CD14-positive monocyte (primary cell): ENCODE data around the gene BCO2. TPM values are rescaled to one million over a fixed set of nuclear protein-coding genes. Genes with fewer than 3 reads are reported as not detected.

ENCODE experiments used
- DNase-seq, 3 donors: peaks; one replicate each; pipeline ENCODE4 v3.0.0-alpha.2; 2011 to 2022
- H2AFZ ChIP-seq: 2 replicates; pipeline ENCODE4 v1.6.0; 2012; ENCODE audit warnings: mild to moderate bottlenecking, low read depth, low read length, inconsistent platforms; ENCODE audit not compliant: insufficient read depth, poor library complexity, severe bottlenecking
- H3K27ac ChIP-seq, 2 donors: 1 replicate in 1 of 2; 2 replicates in 1 of 2; pipeline ENCODE4 v1.5.1; 2012 to 2013; ENCODE audit warnings: low read length in 2 of 2, control low read depth in 1 of 2, inconsistent platforms in 1 of 2, low read depth in 1 of 2, mild to moderate bottlenecking in 1 of 2
- H3K27me3 ChIP-seq, 2 donors: one replicate each; pipeline versions ENCODE4 v1.6.0 to v1.6.1; 2011 to 2013; ENCODE audit warnings: low read length in 2 of 2; ENCODE audit not compliant: control insufficient read depth in 2 of 2, insufficient read depth in 2 of 2
- H3K36me3 ChIP-seq, 2 donors: replicated peaks in 1 of 2; 1 replicate in 1 of 2; 2 replicates in 1 of 2; pipeline versions ENCODE4 v1.5.1 to v1.6.1; 2012 to 2013; ENCODE audit warnings: low read length in 2 of 2, control low read depth in 1 of 2, inconsistent platforms in 1 of 2, mild to moderate bottlenecking in 1 of 2; ENCODE audit not compliant: insufficient read depth in 2 of 2, control insufficient read depth in 1 of 2
- H3K4me1 ChIP-seq, 2 donors: 1 replicate in 1 of 2; 2 replicates in 1 of 2; pipeline versions ENCODE4 v1.5.1 to v1.6.1; 2012 to 2013; ENCODE audit warnings: low read length in 2 of 2, control low read depth in 1 of 2, inconsistent platforms in 1 of 2, mild to moderate bottlenecking in 1 of 2, moderate library complexity in 1 of 2; ENCODE audit not compliant: insufficient read depth in 2 of 2, control insufficient read depth in 1 of 2
- H3K4me2 ChIP-seq: replicated peaks from 2 replicates; pipeline ENCODE3; 2012; ENCODE audit warnings: low read length, moderate library complexity, mild to moderate bottlenecking; ENCODE audit not compliant: poor library complexity, severe bottlenecking; ENCODE audit errors: extremely low read depth
- H3K4me3 ChIP-seq, 3 experiments: fragments of 200-600 bp in 1 of 3; sonication (generic) in 1 of 3; replicated peaks in 1 of 3; 1 replicate in 2 of 3; 2 replicates in 1 of 3; pipeline ENCODE4 v1.5.1; 2011 to 2013; ENCODE audit warnings: low read length in 3 of 3, mild to moderate bottlenecking in 3 of 3, control low read depth in 2 of 3, low read depth in 2 of 3, inconsistent platforms in 1 of 3, moderate library complexity in 1 of 3
- H3K79me2 ChIP-seq: 2 replicates; pipeline ENCODE4 v1.6.0; 2012; ENCODE audit warnings: mild to moderate bottlenecking, control low read depth, inconsistent platforms, low read length, moderate library complexity; ENCODE audit not compliant: insufficient read depth
- H3K9ac ChIP-seq: 2 replicates; pipeline ENCODE4 v1.6.0; 2017; ENCODE audit warnings: low read length, mild to moderate bottlenecking; ENCODE audit not compliant: insufficient read depth, poor library complexity, severe bottlenecking
- H3K9me3 ChIP-seq, 2 donors: replicated peaks in 1 of 2; 1 replicate in 1 of 2; 2 replicates in 1 of 2; pipeline versions ENCODE4 v1.5.1 to v1.6.1; 2012 to 2013; ENCODE audit warnings: low read length in 2 of 2, control low read depth in 1 of 2; ENCODE audit not compliant: control insufficient read depth in 1 of 2, insufficient read depth in 1 of 2
- H4K20me1 ChIP-seq: 2 replicates; pipeline ENCODE4 v1.6.0; 2012; ENCODE audit warnings: mild to moderate bottlenecking, low read length, control low read depth, moderate library complexity; ENCODE audit not compliant: insufficient read depth
- H3K27ac Mint-ChIP-seq, 7 donors: one replicate each; pipeline ENCODE4 v1.8.0; 2020; ENCODE audit warnings: mild to moderate bottlenecking in 7 of 7, mixed read lengths in 7 of 7, moderate library complexity in 6 of 7, inconsistent platforms in 2 of 7
- H3K27me3 Mint-ChIP-seq, 3 donors: one replicate each; pipeline ENCODE4 v1.8.0; 2021 to 2022; ENCODE audit warnings: low read depth in 3 of 3, mild to moderate bottlenecking in 3 of 3, mixed read lengths in 3 of 3, moderate library complexity in 3 of 3, inconsistent platforms in 1 of 3
- H3K36me3 Mint-ChIP-seq, 2 donors: one replicate each; pipeline ENCODE4 v1.8.0; 2020; ENCODE audit warnings: mixed read lengths in 2 of 2, inconsistent platforms in 1 of 2, mild to moderate bottlenecking in 1 of 2
- H3K4me1 Mint-ChIP-seq: one replicate; pipeline ENCODE4 v1.8.0; 2020; ENCODE audit warnings: mild to moderate bottlenecking, mixed read lengths
- H3K4me3 Mint-ChIP-seq, 2 donors: one replicate each; pipeline ENCODE4 v1.8.0; 2020; ENCODE audit warnings: mild to moderate bottlenecking in 2 of 2, mixed read lengths in 2 of 2, moderate library complexity in 1 of 2
- H3K9me3 Mint-ChIP-seq, 7 donors: one replicate each; pipeline ENCODE4 v1.8.0; 2020 to 2022; ENCODE audit warnings: mixed read lengths in 7 of 7, mild to moderate bottlenecking in 6 of 7, moderate library complexity in 6 of 7, inconsistent platforms in 2 of 7
- CTCF ChIP-seq: fragments of 200-600 bp; IDR thresholded peaks from one replicate; pipeline ENCODE4 v1.8.0; 2022; ENCODE audit warnings: antibody characterized with exemption, mild to moderate bottlenecking
- whole genome bisulfite sequencing: methylation state at CpG from one replicate; pipeline ENCODE4 v1.1.5; 2013; ENCODE audit warnings: missing lambda C conversion rate; ENCODE audit not compliant: insufficient coverage; 5-methylcytosine and 5-hydroxymethylcytosine counted together
- intact Hi-C, 2 donors: fragments of 100-400 bp; cut with micrococcal nuclease; formaldehyde crosslinking; loops; one replicate each; pipeline versions ENCODE4 v1.15.0 to v1.15.1; 2023
- polyA plus RNA-seq, 3 donors: library from polyadenylated mRNA; depleted of rRNA in 1 of 3; unstranded in 2 of 3; stranded (reverse) in 1 of 3; fragments of 300-500 nt in 2 of 3; fragments of >200 nt in 1 of 3; fragmentation: Illumina TruSeq in 2 of 3; gene quantifications; 1 replicate in 2 of 3; 2 replicates in 1 of 3; pipeline ENCODE4 v1.2.3, GENCODE V29; 2012 to 2021

The BCO2 gene
- polyA plus RNA-seq, 3 donors: 0.20 to 1.9 TPM; not detected in 1

- no peaks in the 10 kb centered on the region for H3K27me3 ChIP-seq
- no peak overlapping the region for H3K4me3 ChIP-seq
- no peak overlapping the region for H3K4me2 ChIP-seq
- intact Hi-C loops: no loop called here
- TF ChIP-seq CTCF: no peak
- H2AFZ ChIP-seq: no peak overlapping the region
- H3K9me3 ChIP-seq: no peaks in the 10 kb centered on the region
- H3K36me3 Mint-ChIP-seq: peaks cover 80 to 87% of the 10 kb centered on the region in 2 donors
- H3K27ac ChIP-seq: no peak overlapping the region
- H3K4me1 Mint-ChIP-seq: no peaks in the 10 kb centered on the region
- WGBS: 85% methylated on average over 7 of the region's 8 CpGs
- H3K4me3 Mint-ChIP-seq: no peak overlapping the region
- H3K79me2 ChIP-seq: no peaks in the 10 kb centered on the region
- DNase-seq: no peak
- peaks cover 72 to 97% of the 10 kb centered on the region in 2 donors for H3K36me3 ChIP-seq
- peaks cover 0 to 3% (median 0%) of the 10 kb centered on the region in 3 donors for H3K27me3 Mint-ChIP-seq
- peaks cover 0 to 1% (median 0%) of the 10 kb centered on the region in 7 donors for H3K9me3 Mint-ChIP-seq
- H4K20me1 ChIP-seq: no peaks in the 10 kb centered on the region
- H3K4me1 ChIP-seq: no peaks in the 10 kb centered on the region
- no peak overlapping the region for H3K9ac ChIP-seq
- H3K27ac Mint-ChIP-seq: no peak overlapping the region
Measured at GRCh38 chr11:112235750-112236390, 60.6 kb downstream of the BCO2 start.

- Histone ChIP-seq H3K36me3 (peaks cover 69 to 92% of the 10 kb centered on the region in 2 donors), H3K4me1 (no peaks in the 10 kb centered on the region), H3K9ac (no peak overlapping the region), H3K27ac (no peak overlapping the region), H4K20me1 (no peaks in the 10 kb centered on the region), H3K9me3 (no peaks in the 10 kb centered on the region), H3K4me3 (no peak overlapping the region), H3K4me2 (no peak overlapping the region), H3K79me2 (no peaks in the 10 kb centered on the region), H3K27me3 (no peaks in the 10 kb centered on the region), H2AFZ (no peak overlapping the region)
- TF ChIP-seq CTCF: no peak
- Mint-ChIP-seq H3K36me3 (peaks cover 76 to 83% of the 10 kb centered on the region in 2 donors), H3K9me3 (peaks cover 0 to 3% (median under 1%) of the 10 kb centered on the region in 7 donors), H3K4me3 (no peak overlapping the region), H3K4me1 (no peaks in the 10 kb centered on the region), H3K27ac (no peak overlapping the region), H3K27me3 (no peaks in the 10 kb centered on the region)
- no peak for DNase-seq
- no CpG with 5 or more reads among the region's 4 CpGs for WGBS
- intact Hi-C loops: no loop called here
Measured at GRCh38 chr11:112237451-112237850, 62.1 kb downstream of the BCO2 start.
